VCaP (cell line): ENCODE measurements around the gene HTR1B.

ENCODE experiments used
- H3K27ac ChIP-seq: fragments of 450-650 bp; 2 replicates; pipeline ENCODE4 v1.5.1; 2017
- CTCF ChIP-seq: fragments of 450-650 bp; conservative IDR thresholded peaks from 2 replicates; pipeline ENCODE4 v1.5.1; 2017; ENCODE audit warnings: mild to moderate bottlenecking, moderate library complexity

Gene HTR1B

GRCh38 chr6:77415706-77416105 lies 47.6 kb downstream of the HTR1B start:
- TF ChIP-seq CTCF: no peak

More at GRCh38 chr6:77415706-77416105, 47.6 kb downstream of the HTR1B start:
- H3K27ac ChIP-seq: no peak overlapping the region
